BLaER1 (cell line): Measurements from ENCODE around the gene CXCL5.
"Not testable (repeated sequence)": the region's sequence is repeated elsewhere in the genome, so short reads cannot be mapped to it uniquely, and the experiment has no call there.

ENCODE experiments used
- H3K27ac ChIP-seq: shearing (Covaris generic); formaldehyde crosslinking; 2 replicates; pipeline ENCODE4 v1.8.1; 2022
- H3K27me3 ChIP-seq: shearing (Covaris generic); formaldehyde crosslinking; 2 replicates; pipeline ENCODE4 v1.8.1; 2022
- H3K36me3 ChIP-seq: shearing (Covaris generic); formaldehyde crosslinking; 2 replicates; pipeline ENCODE4 v1.8.1; 2022
- H3K4me1 ChIP-seq: shearing (Covaris generic); formaldehyde crosslinking; 2 replicates; pipeline ENCODE4 v1.8.1; 2022
- H3K4me2 ChIP-seq: shearing (Covaris generic); formaldehyde crosslinking; 2 replicates; pipeline ENCODE4 v1.8.1; 2022
- H3K4me3 ChIP-seq: shearing (Covaris generic); formaldehyde crosslinking; 2 replicates; pipeline ENCODE4 v1.8.1; 2022
- H3K9ac ChIP-seq: shearing (Covaris generic); formaldehyde crosslinking; 2 replicates; pipeline ENCODE4 v1.8.1; 2022
- H3K9me3 ChIP-seq: shearing (Covaris generic); formaldehyde crosslinking; 2 replicates; pipeline ENCODE4 v1.8.1; 2022
- H4K20me1 ChIP-seq: shearing (Covaris generic); formaldehyde crosslinking; 2 replicates; pipeline ENCODE4 v1.8.1; 2022
- Cebpa-rat ChIP-seq: shearing (Covaris generic); IDR thresholded peaks from 2 replicates; pipeline ENCODE4 v1.8.1; 2022

Gene CXCL5

DNA sequence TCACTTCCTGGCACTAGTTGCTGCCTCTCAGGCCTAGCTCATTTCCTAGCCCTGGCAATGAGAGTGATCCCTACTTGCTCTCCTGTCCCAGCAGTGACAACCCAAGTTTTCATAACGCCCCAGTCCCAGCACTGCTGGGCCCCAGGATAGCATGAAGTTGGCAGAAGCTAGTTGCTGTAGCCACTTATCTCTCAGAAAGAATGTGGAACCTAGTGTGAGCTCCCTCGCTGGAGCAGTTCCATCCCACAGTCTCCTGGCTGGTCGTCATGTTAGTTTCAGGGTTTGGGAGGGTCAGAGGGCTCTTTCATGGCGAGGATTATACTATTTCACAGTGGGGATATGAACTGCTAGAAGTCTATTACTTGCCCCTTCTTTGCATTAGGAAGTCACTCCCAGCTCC is 21.8 kb downstream of the CXCL5 start:
- Histone ChIP-seq H3K36me3 (no peaks in the 10 kb centered on the region), H3K27ac (no peak overlapping the region), H3K27me3 (no peaks in the 10 kb centered on the region), H3K4me2 (no peak overlapping the region), H3K9ac (no peak overlapping the region), H3K9me3 (no peaks in the 10 kb centered on the region), H3K4me3 (no peak overlapping the region), H3K4me1 (no peaks in the 10 kb centered on the region), H4K20me1 (no peaks in the 10 kb centered on the region)
- TF ChIP-seq Cebpa-rat = no peak

DNA sequence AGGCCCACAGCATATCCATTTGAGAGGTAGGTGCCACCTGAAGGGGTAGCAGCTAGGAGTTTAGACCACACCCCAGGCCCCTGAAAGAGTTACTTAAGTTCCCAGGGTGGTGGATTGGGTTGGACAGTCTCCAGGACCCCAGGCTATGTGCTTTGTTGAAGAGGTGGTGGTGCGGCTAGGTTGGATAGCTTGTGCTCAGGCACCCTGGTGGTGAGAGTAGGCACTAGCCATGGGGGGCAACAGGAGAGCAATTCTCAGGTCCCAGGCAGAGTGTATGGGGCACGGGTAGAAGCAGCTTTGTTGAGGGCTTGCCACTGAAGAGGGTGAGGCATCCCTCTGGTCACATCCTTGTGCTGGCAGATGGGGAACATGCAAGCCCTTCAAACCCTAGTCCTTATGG is 22.3 kb downstream of the CXCL5 start:
- H3K9me3 ChIP-seq = peaks cover 3% of the 10 kb centered on the region; the same call in 1 of the 2 replicates
- H3K4me3 ChIP-seq = no peak overlapping the region
- no peak overlapping the region for H3K9ac ChIP-seq
- H3K27ac ChIP-seq = no peak overlapping the region
- H3K27me3 ChIP-seq = no peaks in the 10 kb centered on the region
- TF ChIP-seq Cebpa-rat = no peak
- H3K36me3 ChIP-seq = no peaks in the 10 kb centered on the region
- no peaks in the 10 kb centered on the region for H4K20me1 ChIP-seq
- no peak overlapping the region for H3K4me2 ChIP-seq
- no peaks in the 10 kb centered on the region for H3K4me1 ChIP-seq

- peaks cover 11% of the 10 kb centered on the region; the same call in 1 of the 2 replicates for H3K9me3 ChIP-seq
- H4K20me1 ChIP-seq = no peaks in the 10 kb centered on the region
Measured at GRCh38 chr4:73974352-73974751, 24.1 kb downstream of the CXCL5 start.

GRCh38 chr4:73970945-73971344 is 27.5 kb downstream of the CXCL5 start:
- Histone ChIP-seq H3K9ac (no peak overlapping the region), H3K27ac (no peak overlapping the region), H3K27me3 (no peaks in the 10 kb centered on the region), H3K36me3 (no peaks in the 10 kb centered on the region), H3K4me2 (no peak overlapping the region), H3K4me1 (no peaks in the 10 kb centered on the region), H3K4me3 (no peak overlapping the region), H4K20me1 (no peaks in the 10 kb centered on the region), H3K9me3 (peaks cover 11% of the 10 kb centered on the region; the same call in 1 of the 2 replicates)
- no peak for TF ChIP-seq Cebpa-rat

More at GRCh38 chr4:73974352-73974751, 24.1 kb downstream of the CXCL5 start:
- Histone ChIP-seq H3K27me3 (no peaks in the 10 kb centered on the region), H3K27ac (no peak overlapping the region), H3K4me1 (no peaks in the 10 kb centered on the region), H3K4me2 (no peak overlapping the region), H3K4me3 (no peak overlapping the region), H3K36me3 (no peaks in the 10 kb centered on the region), H3K9ac (no peak overlapping the region)
- TF ChIP-seq Cebpa-rat = no peak

- Histone ChIP-seq H3K4me1 (no peaks in the 10 kb centered on the region), H3K4me3 (no peak overlapping the region), H3K27me3 (no peaks in the 10 kb centered on the region), H3K9ac (no peak overlapping the region), H3K9me3 (peaks cover 11% of the 10 kb centered on the region; the same call in 1 of the 2 replicates), H3K27ac (no peak overlapping the region), H3K4me2 (no peak overlapping the region), H4K20me1 (no peaks in the 10 kb centered on the region), H3K36me3 (no peaks in the 10 kb centered on the region)
- no peak for TF ChIP-seq Cebpa-rat
Measured at GRCh38 chr4:73970011-73970410, 28.5 kb downstream of the CXCL5 start.

DNA sequence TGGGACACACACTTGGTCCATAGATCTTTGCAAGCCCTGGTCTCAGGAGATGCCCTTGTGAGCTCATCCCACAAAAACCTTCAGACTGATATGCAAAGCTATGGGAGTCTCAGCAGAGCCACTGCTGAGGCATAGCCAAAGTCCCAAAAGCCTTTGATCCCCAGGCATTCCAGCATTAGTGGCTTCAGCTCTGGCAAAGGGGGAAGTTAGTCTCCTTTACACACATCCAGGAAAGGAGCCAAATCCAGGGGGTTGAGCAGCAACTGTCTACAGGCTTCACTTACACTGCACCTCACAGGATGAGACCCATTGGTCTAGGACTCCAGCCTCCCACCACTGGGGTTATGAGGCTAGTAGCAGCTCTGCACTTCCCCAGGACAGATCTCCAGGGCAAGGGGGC is 30.6 kb downstream of the CXCL5 start:
- H3K27ac ChIP-seq = no peak overlapping the region
- H3K4me2 ChIP-seq = no peak overlapping the region
- H3K4me3 ChIP-seq = no peak overlapping the region
- peaks cover 11% of the 10 kb centered on the region; the same call in 1 of the 2 replicates for H3K9me3 ChIP-seq
- H4K20me1 ChIP-seq = no peaks in the 10 kb centered on the region
- no peak for TF ChIP-seq Cebpa-rat
- no peak overlapping the region for H3K9ac ChIP-seq
- H3K4me1 ChIP-seq = no peaks in the 10 kb centered on the region
- no peaks in the 10 kb centered on the region for H3K27me3 ChIP-seq
- H3K36me3 ChIP-seq = no peaks in the 10 kb centered on the region

GRCh38 chr4:73964862-73965611 is 33.4 kb downstream of the CXCL5 start:
- Histone ChIP-seq H3K4me2 (no peak overlapping the region), H3K4me3 (no peak overlapping the region)
- no peak for TF ChIP-seq Cebpa-rat

DNA sequence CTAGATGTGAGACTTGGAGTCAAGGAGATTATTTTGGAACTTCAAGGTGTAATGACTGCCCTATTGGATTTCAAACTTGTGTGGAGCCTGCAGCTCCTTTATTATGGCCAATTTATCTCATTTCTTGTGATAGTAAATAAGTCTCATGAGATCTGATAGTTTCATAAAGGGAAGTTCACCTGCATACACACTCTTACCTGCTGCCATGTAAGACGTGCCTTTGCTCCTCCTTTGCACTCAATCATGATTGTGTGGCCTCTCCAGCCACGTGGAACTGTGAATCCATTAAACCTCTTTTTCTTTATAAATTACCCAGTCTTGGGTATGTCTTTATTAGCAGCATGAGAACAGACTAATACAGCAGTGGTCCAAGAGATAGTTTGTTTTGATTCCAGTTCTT is 35.8 kb downstream of the CXCL5 start:
- H3K4me3 ChIP-seq = no peak overlapping the region
- H3K27ac ChIP-seq = no peak overlapping the region
- H3K9me3 ChIP-seq = peaks cover 16% of the 10 kb centered on the region
- no peak overlapping the region for H3K4me2 ChIP-seq
- H4K20me1 ChIP-seq = no peaks in the 10 kb centered on the region
- no peaks in the 10 kb centered on the region for H3K27me3 ChIP-seq
- H3K9ac ChIP-seq = no peak overlapping the region
- no peaks in the 10 kb centered on the region for H3K36me3 ChIP-seq
- no peak for TF ChIP-seq Cebpa-rat
- no peaks in the 10 kb centered on the region for H3K4me1 ChIP-seq

More at GRCh38 chr4:73964862-73965611, 33.4 kb downstream of the CXCL5 start:
- Histone ChIP-seq H3K27ac (no peak overlapping the region), H3K4me1 (no peaks in the 10 kb centered on the region), H4K20me1 (no peaks in the 10 kb centered on the region), H3K36me3 (no peaks in the 10 kb centered on the region), H3K9ac (no peak overlapping the region), H3K27me3 (no peaks in the 10 kb centered on the region), H3K9me3 (peaks cover 10% of the 10 kb centered on the region)

DNA sequence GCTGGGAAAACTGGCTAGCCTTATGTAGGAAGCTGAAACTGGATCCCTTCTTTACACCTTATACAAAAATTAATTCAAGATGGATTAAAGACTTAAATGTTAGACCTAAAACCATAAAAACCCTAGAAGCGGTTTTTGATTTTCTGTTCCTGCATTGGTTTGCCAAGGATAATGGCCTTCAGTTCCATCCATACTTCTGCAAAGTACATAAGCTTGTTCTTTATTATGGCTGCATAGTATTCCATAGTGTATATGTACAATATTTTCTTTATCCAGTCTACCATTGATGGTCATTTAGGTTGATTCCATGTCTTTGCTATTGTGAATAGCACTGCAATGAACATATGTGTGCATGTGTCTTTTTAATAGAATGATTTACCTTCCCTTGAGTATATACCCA is 39.4 kb downstream of the CXCL5 start:
- H3K9me3 ChIP-seq = peaks cover 16% of the 10 kb centered on the region
- H3K9ac ChIP-seq, H3K36me3 ChIP-seq, H3K4me3 ChIP-seq, H4K20me1 ChIP-seq, H3K4me2 ChIP-seq, H3K27me3 ChIP-seq, H3K27ac ChIP-seq, H3K4me1 ChIP-seq: not testable (repeated sequence)

- Histone ChIP-seq H3K4me2 (no peak overlapping the region), H3K9me3 (no peaks in the 10 kb centered on the region), H3K27me3 (no peaks in the 10 kb centered on the region), H4K20me1 (no peaks in the 10 kb centered on the region), H3K27ac (no peak overlapping the region), H3K4me3 (no peak overlapping the region), H3K9ac (no peak overlapping the region), H3K4me1 (no peaks in the 10 kb centered on the region), H3K36me3 (no peaks in the 10 kb centered on the region)
- TF ChIP-seq Cebpa-rat = no peak
Measured at GRCh38 chr4:73952352-73952751, 46.1 kb downstream of the CXCL5 start.

- not testable (repeated sequence) for H3K4me1 ChIP-seq, H3K4me3 ChIP-seq, H3K27me3 ChIP-seq, H3K27ac ChIP-seq, H3K9me3 ChIP-seq, H4K20me1 ChIP-seq, H3K4me2 ChIP-seq, H3K36me3 ChIP-seq, H3K9ac ChIP-seq
Measured at GRCh38 chr4:73950376-73950920, 48.0 kb downstream of the CXCL5 start.
